Measurements from ENCODE around the gene FADS2. TPM values are rescaled to one million over a fixed set of nuclear protein-coding genes. Genes with fewer than 3 reads are reported as not detected.

FADS2 gene
- total RNA-seq, 1 donor from 2014 or later: 37.6 TPM

- TF ChIP-seq CTCF (IDR thresholded peaks at IDR 0.05): no peak
- H3K4me1 ChIP-seq: peaks cover 2 to 60% of the 10 kb centered on the region in 2 donors
- no peak overlapping the region for H3K4me3 ChIP-seq
- H3K27ac ChIP-seq: peak overlapping the region; percentile 90 to 92
- H3K36me3 ChIP-seq: peaks cover 0 to 2% of the 10 kb centered on the region in 2 donors
- intact Hi-C loops (cut with DNase I): no loop called here
- no peak for DNase-seq (ENCODE audit: low spot score in 2 of 2)
- no peaks in the 10 kb centered on the region for H3K27me3 ChIP-seq
- H3K9me3 ChIP-seq: no peaks in the 10 kb centered on the region
Observed at GRCh38 chr11:61833471-61833870, 5.4 kb downstream of the FADS2 start.

- H3K36me3 ChIP-seq: peaks cover 0 to 6% of the 10 kb centered on the region in 2 donors
- DNase-seq (ENCODE audit: low spot score in 2 of 2): no peak
- H3K27ac ChIP-seq: peak overlapping the region; percentile 90 to 92
- no peaks in the 10 kb centered on the region for H3K9me3 ChIP-seq
- H3K4me3 ChIP-seq: no peak overlapping the region
- TF ChIP-seq CTCF (IDR thresholded peaks at IDR 0.05): no peak
- peaks cover 2 to 60% of the 10 kb centered on the region in 2 donors for H3K4me1 ChIP-seq
- no peaks in the 10 kb centered on the region for H3K27me3 ChIP-seq
- intact Hi-C loops (cut with DNase I): loop anchor here (1.0 kb wide), 1 partner anchor 57 kb away; the partner anchor contains the start of gene FADS3
Observed at GRCh38 chr11:61833926-61834277, 5.8 kb downstream of the FADS2 start.

- peak overlapping the region; percentile 90 to 92 for H3K27ac ChIP-seq
- no peaks in the 10 kb centered on the region for H3K27me3 ChIP-seq
- peak in 1 of 2 donors; percentile 84 for DNase-seq (ENCODE audit: low spot score in 2 of 2)
- H3K36me3 ChIP-seq: peaks cover 0 to 6% of the 10 kb centered on the region in 2 donors
- intact Hi-C loops (cut with DNase I): loop anchor here (1.0 kb wide), 1 partner anchor 57 kb away; the partner anchor contains the start of gene FADS3
- TF ChIP-seq CTCF (IDR thresholded peaks at IDR 0.05): no peak
- no peaks in the 10 kb centered on the region for H3K9me3 ChIP-seq
- peaks cover under 1 to 56% of the 10 kb centered on the region in 2 donors for H3K4me1 ChIP-seq
- H3K4me3 ChIP-seq: no peak overlapping the region
Observed at GRCh38 chr11:61834278-61835048, 6.4 kb downstream of the FADS2 start.

- DNase-seq (ENCODE audit: low spot score in 2 of 2): no peak
- Histone ChIP-seq H3K36me3 (peaks cover 17 to 23% of the 10 kb centered on the region in 2 donors), H3K4me3 (no peak overlapping the region), H3K27me3 (no peaks in the 10 kb centered on the region), H3K4me1 (peaks cover 0 to 40% of the 10 kb centered on the region in 2 donors), H3K27ac (peak overlapping the region; percentile 90 to 92), H3K9me3 (no peaks in the 10 kb centered on the region)
- intact Hi-C loops (cut with DNase I): no loop called here
- TF ChIP-seq CTCF (IDR thresholded peaks at IDR 0.05): no peak
Observed at GRCh38 chr11:61836193-61836592, 8.1 kb downstream of the FADS2 start.

GRCh38 chr11:61837411-61838005 is 9.4 kb downstream of the FADS2 start:
- H3K4me1 ChIP-seq: peaks cover 0 to 27% of the 10 kb centered on the region in 2 donors
- intact Hi-C loops (cut with DNase I): no loop called here

More at GRCh38 chr11:61837411-61838005, 9.4 kb downstream of the FADS2 start:
- H3K27me3 ChIP-seq: no peaks in the 10 kb centered on the region
- H3K9me3 ChIP-seq: no peaks in the 10 kb centered on the region
- peaks cover 29 to 36% of the 10 kb centered on the region in 2 donors for H3K36me3 ChIP-seq
- no peak overlapping the region for H3K27ac ChIP-seq
- TF ChIP-seq CTCF (IDR thresholded peaks at IDR 0.05): no peak
- no peak overlapping the region for H3K4me3 ChIP-seq
- DNase-seq (ENCODE audit: low spot score in 2 of 2): no peak

Data from ascending aorta (tissue), 2 donors.